Measurements from ENCODE around the gene SLC25A42.

DNA sequence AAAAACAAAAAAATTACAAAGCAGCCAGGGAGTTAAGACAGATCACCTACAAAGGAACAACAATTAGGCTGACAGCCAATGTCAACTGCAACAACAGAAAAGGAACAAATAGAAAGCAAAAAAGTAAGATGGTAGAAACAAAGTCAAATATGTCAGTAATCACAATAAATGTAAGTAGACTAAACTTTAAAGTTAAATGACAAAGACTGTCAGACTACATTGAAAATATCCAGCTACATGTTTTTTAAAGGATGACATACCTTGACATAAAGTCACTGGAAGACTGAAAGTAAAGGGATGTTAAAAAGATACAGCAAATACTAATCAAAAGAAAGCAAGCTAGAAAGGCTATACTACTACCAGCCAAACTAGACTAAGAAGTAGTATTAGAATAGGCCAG is 59.6 kb downstream of the SLC25A42 start:
- TF ChIP-seq, protein P1, sequence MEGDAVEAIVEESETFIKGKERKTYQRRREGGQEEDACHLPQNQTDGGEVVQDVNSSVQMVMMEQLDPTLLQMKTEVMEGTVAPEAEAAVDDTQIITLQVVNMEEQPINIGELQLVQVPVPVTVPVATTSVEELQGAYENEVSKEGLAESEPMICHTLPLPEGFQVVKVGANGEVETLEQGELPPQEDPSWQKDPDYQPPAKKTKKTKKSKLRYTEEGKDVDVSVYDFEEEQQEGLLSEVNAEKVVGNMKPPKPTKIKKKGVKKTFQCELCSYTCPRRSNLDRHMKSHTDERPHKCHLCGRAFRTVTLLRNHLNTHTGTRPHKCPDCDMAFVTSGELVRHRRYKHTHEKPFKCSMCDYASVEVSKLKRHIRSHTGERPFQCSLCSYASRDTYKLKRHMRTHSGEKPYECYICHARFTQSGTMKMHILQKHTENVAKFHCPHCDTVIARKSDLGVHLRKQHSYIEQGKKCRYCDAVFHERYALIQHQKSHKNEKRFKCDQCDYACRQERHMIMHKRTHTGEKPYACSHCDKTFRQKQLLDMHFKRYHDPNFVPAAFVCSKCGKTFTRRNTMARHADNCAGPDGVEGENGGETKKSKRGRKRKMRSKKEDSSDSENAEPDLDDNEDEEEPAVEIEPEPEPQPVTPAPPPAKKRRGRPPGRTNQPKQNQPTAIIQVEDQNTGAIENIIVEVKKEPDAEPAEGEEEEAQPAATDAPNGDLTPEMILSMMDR (IDR thresholded peaks at IDR 0.05; ENCODE audit: low read depth, low read length): no peak
- TF ChIP-seq POLR2A (IDR thresholded peaks at IDR 0.05; ENCODE audit: extremely low read depth, insufficient read length) (no peak), MAX (IDR thresholded peaks at IDR 0.05; ENCODE audit: low read depth, low read length) (no peak)

Measured in NB4 (cell line).